ENCODE results near the gene NCAPG2.
A peak's percentile ranks its signal among the peaks of the same experiment; 100 is the strongest.

Gene NCAPG2

GRCh38 chr7:158733775-158734494 lies 29.3 kb upstream of the NCAPG2 start:
- DNase-seq = no peak

- DNase-seq = no peak
Observed at GRCh38 chr7:158733220-158733519, 28.6 kb upstream of the NCAPG2 start.

DNA sequence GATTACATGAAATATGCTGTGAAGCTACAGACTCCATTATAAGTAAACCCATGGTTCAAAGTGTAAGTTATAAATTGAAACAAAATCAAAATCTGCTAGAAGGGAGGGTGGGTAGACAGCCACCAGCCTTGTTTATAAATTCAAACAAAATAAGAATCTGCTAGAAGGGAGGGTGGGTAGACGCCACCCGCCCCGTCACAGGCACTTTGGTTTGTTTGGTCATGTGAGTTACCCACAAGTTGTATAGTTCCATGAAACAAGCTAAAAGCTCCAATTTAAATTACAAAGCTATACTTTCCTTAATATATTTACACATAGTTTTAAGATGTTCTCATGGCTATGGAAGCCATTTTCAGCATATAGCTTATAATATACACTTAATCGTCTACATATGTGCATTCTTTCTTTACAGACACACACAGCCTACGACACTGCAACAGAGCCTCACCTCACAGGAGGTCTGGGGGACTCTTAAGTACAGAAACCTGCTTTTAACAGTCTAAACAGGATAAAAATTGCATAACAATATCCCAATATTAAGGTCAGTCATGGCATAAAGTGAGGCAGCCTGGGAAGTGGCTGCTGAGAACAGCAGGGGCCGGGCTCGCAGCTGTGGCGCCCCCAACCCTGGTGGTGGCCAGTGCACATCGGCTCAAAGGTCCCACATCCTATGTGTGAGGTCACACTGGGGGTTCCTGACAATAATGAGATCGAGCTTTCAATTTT lies 28.1 kb upstream of the NCAPG2 start:
- no peak for DNase-seq

DNA sequence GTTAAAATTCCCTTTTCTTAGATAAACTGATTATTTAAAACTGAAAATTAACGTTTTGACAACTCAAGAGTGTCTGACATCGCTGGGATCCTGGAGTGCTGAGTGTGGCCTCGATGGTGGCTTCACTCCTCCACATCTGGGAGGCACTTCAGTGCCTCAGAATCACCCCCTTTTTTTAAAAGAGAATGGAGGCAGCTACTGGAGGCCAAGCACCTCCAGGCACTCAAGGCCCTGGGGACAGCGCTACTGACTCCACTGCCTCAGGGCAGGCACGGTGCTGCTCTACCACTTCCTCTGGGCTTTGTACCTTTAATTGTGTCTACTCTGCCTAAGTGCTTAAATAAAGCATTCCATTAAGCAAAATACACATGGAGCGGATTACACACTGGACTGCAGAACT lies 27.2 kb upstream of the NCAPG2 start:
- no peak for DNase-seq

DNA sequence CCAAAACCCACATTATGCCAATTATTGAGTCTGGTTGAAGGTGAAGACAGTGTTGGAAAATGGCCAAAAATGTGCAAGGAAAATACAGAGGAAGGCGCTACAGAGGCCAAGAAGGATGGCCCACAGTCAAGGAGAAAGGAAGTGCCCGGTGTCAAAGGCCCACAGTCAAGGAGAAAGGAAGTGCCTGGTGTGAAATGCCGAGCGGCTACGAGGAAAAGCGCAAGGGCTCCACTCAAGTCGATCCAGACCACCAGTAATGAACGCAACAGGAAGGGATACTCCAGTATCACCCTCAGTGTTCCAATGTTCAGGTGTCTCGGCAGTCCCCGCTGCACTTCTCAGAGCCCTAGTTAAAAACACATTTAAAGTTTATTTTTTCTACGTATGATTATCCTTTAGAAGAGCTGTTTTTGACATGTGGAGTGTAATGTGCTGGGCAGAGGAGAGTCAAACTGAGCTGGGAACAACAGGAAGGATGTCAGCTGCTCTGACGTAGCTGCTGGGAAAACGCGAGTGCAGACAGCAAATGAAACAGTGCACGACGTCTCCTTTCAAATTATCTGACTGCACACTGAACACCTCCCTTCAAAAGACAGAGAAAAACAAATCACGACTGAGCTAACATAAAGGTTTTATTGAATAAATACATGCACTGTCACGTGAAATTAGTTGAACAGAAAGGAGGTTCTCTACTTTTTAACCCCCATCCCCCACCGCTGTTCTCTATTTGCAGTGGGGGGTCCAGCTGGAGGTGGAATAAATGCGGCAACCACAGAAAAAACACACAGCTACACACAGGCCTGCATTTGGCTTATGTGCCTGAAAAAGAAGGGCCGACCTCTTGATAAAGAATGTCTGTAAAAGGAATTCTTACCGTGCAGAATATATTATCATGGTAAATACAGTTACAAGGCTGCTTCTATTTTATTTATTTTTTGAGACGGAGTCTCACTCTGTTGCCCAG lies 26.1 kb upstream of the NCAPG2 start:
- no peak for DNase-seq

DNA sequence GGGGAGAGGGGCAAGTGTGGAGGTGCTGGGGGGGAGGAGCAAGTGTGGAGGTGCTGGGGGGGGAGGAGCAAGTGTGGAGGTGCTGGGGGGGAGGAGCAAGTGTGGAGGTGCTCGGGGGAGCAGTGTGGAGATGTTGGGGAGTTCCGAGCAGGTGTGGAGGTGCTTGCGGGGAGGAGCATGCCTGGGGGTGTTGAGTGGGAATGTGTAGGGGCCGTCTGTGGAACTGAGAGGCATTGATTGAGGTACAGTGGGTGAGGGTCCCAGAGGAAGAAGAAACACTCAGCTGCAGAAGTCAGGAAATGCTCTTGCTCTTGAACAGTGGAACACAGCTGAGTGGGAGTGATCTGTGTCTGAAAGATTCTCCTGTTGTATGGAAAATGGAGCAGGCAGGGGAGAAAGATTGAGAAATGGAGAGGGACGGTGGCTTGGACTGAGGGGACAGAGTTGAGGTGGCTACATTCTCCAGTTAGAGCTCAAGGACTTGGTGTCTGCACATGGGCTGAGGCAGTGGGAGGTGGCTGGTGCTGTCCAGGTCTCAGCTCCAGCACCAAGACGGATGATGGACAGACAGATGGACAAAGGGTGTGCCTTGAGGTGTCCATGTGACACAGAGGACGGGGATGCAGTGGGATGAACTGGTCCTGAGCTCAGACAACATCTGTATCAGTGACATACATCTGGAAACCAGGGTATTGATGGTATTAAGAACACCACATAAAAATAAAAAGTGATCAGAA lies 25.2 kb upstream of the NCAPG2 start:
- DNase-seq = no peak

- no peak for DNase-seq
Observed at GRCh38 chr7:158728911-158729645, 24.5 kb upstream of the NCAPG2 start.

DNA sequence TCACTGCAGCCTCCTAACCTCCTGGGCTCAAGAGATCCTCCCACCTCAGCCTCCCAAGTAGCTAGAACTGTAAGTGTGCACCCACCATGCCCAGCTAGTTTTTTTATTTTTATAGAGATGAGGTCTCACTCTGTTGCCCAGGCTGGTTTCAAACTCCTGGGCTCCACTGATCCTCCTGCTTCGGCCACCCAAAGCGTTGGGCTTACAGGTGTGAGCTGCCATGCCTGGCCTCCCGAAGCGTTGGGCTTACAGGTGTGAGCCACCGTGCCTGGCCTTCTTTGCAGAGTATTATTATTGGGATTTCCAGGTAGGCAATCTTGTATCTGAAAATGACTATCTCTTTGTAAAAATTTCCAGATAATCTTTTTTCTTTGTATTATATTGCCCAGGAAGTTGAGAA lies 23.1 kb upstream of the NCAPG2 start:
- no peak for DNase-seq

DNA sequence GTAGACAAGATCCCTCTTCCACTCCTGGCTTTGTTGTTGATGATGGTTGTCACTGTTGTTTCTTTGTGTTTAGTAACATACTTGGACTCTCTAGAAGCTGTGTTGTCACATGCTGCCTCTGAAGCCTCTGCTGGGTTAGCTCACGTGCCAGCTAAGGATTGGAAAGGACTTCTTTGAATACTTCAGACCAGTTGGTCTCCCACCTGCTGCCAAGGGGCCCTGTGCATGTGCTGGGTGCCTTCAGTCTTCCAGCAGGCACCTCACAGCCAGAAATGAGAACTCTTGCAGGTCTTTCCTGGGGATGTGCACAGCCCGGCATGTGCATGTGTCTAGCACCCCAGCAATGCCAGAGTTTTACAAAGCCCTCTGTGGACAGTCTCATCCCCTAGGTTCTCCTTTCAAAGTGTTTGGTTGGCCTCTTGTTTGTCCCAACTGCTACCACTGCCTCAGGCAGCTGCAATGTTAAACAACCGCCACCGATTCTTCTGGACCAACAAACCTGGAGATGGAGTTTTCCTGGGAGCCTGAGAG lies 21.7 kb upstream of the NCAPG2 start:
- DNase-seq = no peak

DNA sequence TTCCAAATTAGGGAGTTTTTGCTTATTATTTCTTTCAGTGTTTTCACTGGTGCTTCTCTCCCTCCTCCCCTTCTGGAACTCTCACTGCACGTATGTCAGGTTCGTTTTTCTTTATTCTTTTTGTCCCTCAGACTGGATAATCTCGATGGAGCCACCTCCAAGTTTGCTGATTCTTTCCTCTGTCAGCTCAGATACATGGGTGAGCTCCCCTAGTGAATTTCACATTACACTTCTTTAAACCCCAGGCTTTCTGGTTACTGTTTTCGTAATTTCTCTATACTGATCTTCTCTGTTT lies 20.8 kb upstream of the NCAPG2 start:
- DNase-seq = no peak

- DNase-seq = no peak
Observed at GRCh38 chr7:158724658-158725505, 20.3 kb upstream of the NCAPG2 start.

DNA sequence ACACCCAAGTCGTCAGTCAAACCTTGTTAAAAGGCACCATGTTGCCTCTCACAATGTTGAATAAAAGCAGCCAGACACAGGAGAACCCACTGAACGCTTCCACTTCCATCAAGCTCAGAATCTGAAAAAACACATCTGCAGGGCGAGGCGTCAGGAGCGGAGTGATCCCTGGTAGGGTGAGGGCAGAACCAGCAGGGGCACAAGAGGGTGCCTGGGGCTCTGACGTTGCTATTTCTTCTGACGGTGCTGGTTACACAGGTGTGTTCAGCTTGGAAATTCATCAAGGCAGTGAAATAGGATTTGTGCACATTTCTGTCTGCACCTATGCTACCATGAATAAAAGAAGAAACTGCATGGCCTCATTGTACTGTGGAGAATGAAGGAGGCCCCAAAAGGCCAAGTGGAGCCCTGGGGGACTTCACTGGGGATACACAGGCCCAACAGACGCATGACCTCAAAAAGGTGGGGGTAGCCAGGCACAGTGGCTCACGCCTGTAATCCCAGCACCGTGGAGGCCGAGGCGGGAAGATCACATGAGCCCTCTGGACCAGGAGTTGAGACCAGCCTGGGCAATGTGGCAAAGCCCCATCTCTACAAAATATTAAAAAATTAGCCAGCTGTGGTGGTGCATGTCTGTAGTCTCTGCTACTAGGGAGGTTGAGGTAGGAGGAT lies 19.2 kb upstream of the NCAPG2 start:
- no peak for DNase-seq

GRCh38 chr7:158723266-158723665 lies 18.7 kb upstream of the NCAPG2 start:
- no peak for DNase-seq

GRCh38 chr7:158722574-158723237 lies 18.1 kb upstream of the NCAPG2 start:
- no peak for DNase-seq

DNA sequence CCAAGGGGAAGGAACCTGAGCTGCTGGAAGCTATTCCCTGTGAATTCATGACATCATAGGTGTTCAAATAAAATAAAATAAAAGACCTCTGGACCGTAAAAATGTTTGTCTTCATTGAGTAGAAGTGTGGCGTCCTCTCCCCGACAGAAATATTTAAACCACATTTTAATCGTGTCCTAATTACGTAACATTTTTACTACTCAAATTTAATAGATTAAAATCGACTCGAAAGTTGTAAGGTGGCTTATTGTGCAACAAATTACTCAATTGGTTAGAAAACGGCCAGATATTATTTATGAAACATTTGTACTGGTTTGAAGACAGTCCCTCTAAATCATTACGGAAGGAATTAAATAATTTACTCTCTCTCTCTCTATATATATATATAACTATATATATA lies 15.5 kb upstream of the NCAPG2 start:
- DNase-seq = no peak

DNA sequence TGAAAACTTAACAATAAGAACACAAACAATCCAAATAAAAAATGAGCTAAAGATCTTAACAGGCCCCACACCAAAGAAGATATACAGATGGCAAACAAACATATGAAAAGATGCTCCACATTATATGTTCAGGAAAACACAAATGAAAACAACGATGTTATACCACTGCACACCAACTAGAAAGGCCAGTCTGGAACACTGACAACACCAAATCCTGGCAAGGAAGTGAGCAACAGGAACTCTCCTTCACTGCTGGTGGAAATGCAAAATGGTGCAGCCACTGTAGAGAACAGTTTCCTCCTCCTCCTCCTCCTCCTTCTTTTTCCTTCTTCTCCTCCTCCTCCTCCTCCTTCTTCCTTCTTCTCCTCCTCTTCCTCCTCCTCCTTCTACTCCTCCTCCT lies 12.2 kb upstream of the NCAPG2 start:
- no peak for DNase-seq

- DNase-seq = peak; percentile 41 to 56
Observed at GRCh38 chr7:158710651-158711102, 6.1 kb upstream of the NCAPG2 start.

- no peak for DNase-seq
Observed at GRCh38 chr7:158707610-158708009, 3.0 kb upstream of the NCAPG2 start.

DNA sequence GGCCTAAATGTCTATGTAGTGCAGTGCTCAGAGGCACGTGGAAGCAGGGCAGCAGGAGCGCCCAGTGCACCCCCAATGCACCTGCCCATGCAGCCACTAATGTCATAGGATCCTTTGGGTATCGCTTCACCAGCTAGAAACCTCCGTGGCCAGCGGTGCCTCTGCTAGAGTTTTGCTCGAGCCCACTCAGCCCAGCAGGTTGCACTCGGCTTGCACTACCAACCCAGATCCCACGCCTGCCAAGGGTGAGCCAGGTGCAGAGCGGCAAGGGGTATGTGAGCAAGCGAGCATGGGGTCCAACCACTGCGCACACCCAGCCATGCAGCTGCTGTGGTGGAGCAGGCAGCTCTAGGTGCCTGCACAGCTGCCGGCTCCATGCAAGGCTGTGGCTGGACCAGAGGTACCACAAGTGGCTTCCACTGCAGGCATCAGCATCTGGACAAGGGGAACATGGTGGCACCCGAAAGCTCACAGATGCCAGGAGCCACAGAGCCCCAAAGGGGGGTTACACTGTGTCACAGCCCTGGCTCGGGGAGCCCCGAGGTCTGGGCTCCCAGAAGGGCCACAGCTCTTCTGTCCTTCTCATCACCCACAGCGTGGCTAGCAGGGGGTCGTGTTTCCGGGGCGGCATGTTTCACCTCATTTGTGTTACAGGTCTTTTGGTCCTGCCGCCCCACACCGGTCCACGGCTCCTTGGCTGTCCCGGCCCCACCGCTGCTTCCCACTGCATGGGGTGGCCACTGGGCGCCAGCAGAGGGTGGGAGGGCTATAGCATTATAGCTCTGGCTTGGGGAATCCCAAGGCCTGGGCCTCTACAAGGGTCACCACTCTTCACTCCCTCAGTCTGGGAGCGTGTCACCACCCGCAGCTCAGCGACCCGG lies 2.3 kb upstream of the NCAPG2 start:
- DNase-seq = no peak
